HG03108 (cell line): ENCODE measurements around the gene RAPGEF5.

Experiments used
- ATAC-seq: cut with Tn5 transposase; IDR thresholded peaks from one replicate; pipeline ENCODE4 v1.9.1; 2021; ENCODE audit warnings: moderate library complexity; ENCODE audit not compliant: unreplicated experiment

The RAPGEF5 gene

GRCh38 chr7:22129166-22129565 lies 227.8 kb downstream of the RAPGEF5 start:
- ATAC-seq: no peak

GRCh38 chr7:22128528-22128920 lies 228.4 kb downstream of the RAPGEF5 start:
- no peak for ATAC-seq

- ATAC-seq: no peak
Observed at GRCh38 chr7:22127835-22128527, 229.0 kb downstream of the RAPGEF5 start.

- no peak for ATAC-seq
Observed at GRCh38 chr7:22125436-22125835, 231.5 kb downstream of the RAPGEF5 start.

- ATAC-seq: no peak
Observed at GRCh38 chr7:22124941-22125340, 232.0 kb downstream of the RAPGEF5 start.

GRCh38 chr7:22123139-22123538 lies 233.8 kb downstream of the RAPGEF5 start:
- no peak for ATAC-seq

- no peak for ATAC-seq
Observed at GRCh38 chr7:22121702-22122474, 235.1 kb downstream of the RAPGEF5 start.

GRCh38 chr7:22120391-22121053 lies 236.4 kb downstream of the RAPGEF5 start:
- no peak for ATAC-seq

GRCh38 chr7:22117222-22117621 lies 239.7 kb downstream of the RAPGEF5 start:
- no peak for ATAC-seq

- no peak for ATAC-seq
Observed at GRCh38 chr7:22116451-22117030, 240.4 kb downstream of the RAPGEF5 start.

GRCh38 chr7:22115689-22116088 lies 241.3 kb downstream of the RAPGEF5 start:
- no peak for ATAC-seq

- ATAC-seq: no peak
Observed at GRCh38 chr7:22114440-22114981, 242.4 kb downstream of the RAPGEF5 start.

GRCh38 chr7:22113041-22113440 lies 243.9 kb downstream of the RAPGEF5 start:
- no peak for ATAC-seq

GRCh38 chr7:22111661-22112060 lies 245.3 kb downstream of the RAPGEF5 start:
- no peak for ATAC-seq

GRCh38 chr7:22110881-22111280 lies 246.1 kb downstream of the RAPGEF5 start:
- ATAC-seq: no peak

GRCh38 chr7:22110227-22110839 lies 246.6 kb downstream of the RAPGEF5 start:
- ATAC-seq: peak; percentile 69

- ATAC-seq: no peak
Observed at GRCh38 chr7:22109761-22110160, 247.2 kb downstream of the RAPGEF5 start.

GRCh38 chr7:22108151-22108845 lies 248.7 kb downstream of the RAPGEF5 start:
- no peak for ATAC-seq

GRCh38 chr7:22105550-22105949 lies 251.4 kb downstream of the RAPGEF5 start:
- no peak for ATAC-seq
